ENCODE measurements around the gene TALDO1. TPM values are rescaled to one million over a fixed set of nuclear protein-coding genes. Genes with fewer than 3 reads are reported as not detected.

TALDO1 gene
- total and polyA plus RNA-seq, 2 of the 8 experiments (the other 6 are each of a cell fraction or from before 2014, with no cell fraction given), result 265 to 308 TPM

- no peak overlapping the region for H2BK20ac ChIP-seq (ENCODE audit: low read length)
- H2BK12ac ChIP-seq (ENCODE audit: low read depth, low read length), result no peak overlapping the region
- no peaks in the 10 kb centered on the region for H3K27me3 ChIP-seq (replicated peaks in 1 of 4; ENCODE audit: control insufficient read depth in 3 of 4, extremely low read depth in 1 of 4, insufficient read depth in 3 of 4, low read length in 3 of 4)
- H3K79me2 ChIP-seq (ENCODE audit: control insufficient read depth in 1 of 2, insufficient read depth in 2 of 2, low read length in 2 of 2), result peaks cover 7 to 43% of the 10 kb centered on the region in 2 experiments; a peak in 3 of 4 replicates
- 93% methylated on average over 9 of the region's 9 CpGs; no CpG with 5 or more reads in 1 of the 2 experiments for WGBS, 2 experiments (ENCODE audit: extremely low coverage in 1 of 2, insufficient coverage in 1 of 2, insufficient read length in 1 of 2, insufficient replicate concordance in 2 of 2, low coverage in 1 of 2, low lambda C conversion rate in 2 of 2, missing lambda C conversion rate in 1 of 2)
- H2BK5ac ChIP-seq (ENCODE audit: low read depth, low read length), result no peak overlapping the region
- FAIRE-seq (no peak), DNase-seq (ENCODE audit: low read depth in 1 of 2, low spot score in 2 of 2) (no peak)
- 0 out of 2 replicates have a peak, but pooled peaks cover 6% of the 10 kb centered on the region for H3K79me1 ChIP-seq (ENCODE audit: low read depth, low read length)
- no peak overlapping the region for H3K18ac ChIP-seq (ENCODE audit: extremely low read depth, low read length)
- POLR2A ChIA-PET (ENCODE audit: partially characterized antibody), result interaction anchor here (0.7 to 35.3 kb wide), 5 partner anchors 17 to 49 kb away, joined by 3 to 636 read pairs (median 3); partner anchors contain the start of gene TALDO1
- H4K20me1 ChIP-seq (replicated peaks in 1 of 2; ENCODE audit: control insufficient read depth in 1 of 2, insufficient read depth in 2 of 2, low read length in 2 of 2), result peaks cover 16 to 27% of the 10 kb centered on the region in 2 experiments
- no peak overlapping the region for H3K23ac ChIP-seq (ENCODE audit: insufficient read length)
- no peak overlapping the region for H3K14ac ChIP-seq (ENCODE audit: insufficient read length)
- no peak overlapping the region for H2AK5ac ChIP-seq (ENCODE audit: low read depth, low read length)
- TF ChIP-seq SRF (IDR thresholded peaks at IDR 0.05; ENCODE audit: low read depth, low read length) (no peak), SIRT6 (IDR thresholded peaks at IDR 0.05; ENCODE audit: low read length) (no peak), RFX5 (IDR thresholded peaks at IDR 0.05; ENCODE audit: borderline replicate concordance, low read depth, low read length) (no peak), SP2 (IDR thresholded peaks at IDR 0.05; ENCODE audit: low read length) (no peak), BCL11A (IDR thresholded peaks at IDR 0.05; ENCODE audit: low read depth in 2 of 2, low read length in 2 of 2) (no peak), FOSL1 (IDR thresholded peaks at IDR 0.05; ENCODE audit: insufficient read depth, low read depth, low read length) (no peak), SUZ12 (IDR thresholded peaks at IDR 0.05; ENCODE audit: low read length) (no peak), NRF1 (IDR thresholded peaks at IDR 0.05; ENCODE audit: low read depth, low read length) (no peak), KDM4A (IDR thresholded peaks at IDR 0.05; ENCODE audit: low read depth, low read length, severe bottlenecking) (no peak), KDM1A (IDR thresholded peaks at IDR 0.05; ENCODE audit: borderline replicate concordance, low read length) (no peak), SIX5 (IDR thresholded peaks at IDR 0.05; ENCODE audit: low read depth, low read length) (no peak), SAP30 (IDR thresholded peaks at IDR 0.05; ENCODE audit: insufficient read depth, insufficient replicate concordance, low read length) (no peak), PHF8 (conservative IDR thresholded peaks at IDR 0.05; ENCODE audit: low read depth, low read length) (no peak), BRCA1 (IDR thresholded peaks at IDR 0.05; ENCODE audit: low read depth, low read length) (no peak), JUND (IDR thresholded peaks at IDR 0.05; ENCODE audit: low read length) (no peak)
- no peak overlapping the region for H3K4me3 ChIP-seq (ENCODE audit: extremely low read depth in 1 of 4, insufficient read depth in 2 of 4, low read depth in 3 of 4, low read length in 4 of 4)
- no peak overlapping the region for H3K4ac ChIP-seq (replicated peaks; ENCODE audit: insufficient read length, low read depth, low read length)
- H3K4me2 ChIP-seq (ENCODE audit: insufficient read depth in 1 of 2, low read depth in 2 of 2, low read length in 2 of 2), result no peak overlapping the region
- peaks cover 0 to 15% (median 7%) of the 10 kb centered on the region in 4 experiments; a peak in 6 of 7 replicates for H3K4me1 ChIP-seq (replicated peaks in 1 of 4; ENCODE audit: control insufficient read depth in 3 of 4, insufficient read depth in 4 of 4, low read length in 3 of 4)
- H3K9me3 ChIP-seq (ENCODE audit: insufficient read depth in 2 of 2, low read depth in 1 of 2, low read length in 1 of 2), result no peaks in the 10 kb centered on the region
- no peak overlapping the region for H3K56ac ChIP-seq (replicated peaks; ENCODE audit: insufficient read length, low read depth, low read length)
- no peak overlapping the region for H2BK15ac ChIP-seq (ENCODE audit: low read length)
- H3K23me2 ChIP-seq (ENCODE audit: low read depth, low read length), result peaks cover 13% of the 10 kb centered on the region; the same call in 1 of the 2 replicates
- no peak overlapping the region; the same call in 1 of the 2 replicates for H3K27ac ChIP-seq (ENCODE audit: low read depth, low read length)
- no peak overlapping the region for H2BK120ac ChIP-seq (replicated peaks; ENCODE audit: low read depth, low read length)
- H4K8ac ChIP-seq (ENCODE audit: extremely low read depth, insufficient read depth, low read length), result peak overlapping the region; percentile 35
- H3K9ac ChIP-seq (replicated peaks in 1 of 4; ENCODE audit: extremely low read depth in 1 of 4, low read depth in 3 of 4, low read length in 3 of 4), result no peak overlapping the region
- CTCF ChIA-PET (ENCODE audit: partially characterized antibody), result interaction anchor here (1.0 to 1.2 kb wide), 3 partner anchors 9 to 16 kb away, joined by 4 read pairs; partner anchors contain the start of gene CEND1
- H4K5ac ChIP-seq (ENCODE audit: insufficient read length, low read depth, low read length), result no peak overlapping the region
- no peak overlapping the region for H2AFZ ChIP-seq (ENCODE audit: low read length)
- H4K91ac ChIP-seq (replicated peaks; ENCODE audit: insufficient read length, low read length), result no peak overlapping the region
- H3K36me3 ChIP-seq (ENCODE audit: control insufficient read depth in 2 of 4, insufficient read depth in 4 of 4, low read length in 3 of 4), result peaks cover 4 to 21% (median 16%) of the 10 kb centered on the region in 4 experiments; a peak in 7 of 8 replicates
These were observed 26.6 kb downstream of the TALDO1 start for GRCh38 chr11:773830-774229.

All from H1 (cell line).